H1 (cell line): ENCODE results near the gene BMF.

Source experiments
- EZH2 ChIP-seq: fragments of 200-600 bp; sonication (generic); IDR thresholded peaks from 2 replicates; pipeline ENCODE4 v1.7.1; 2012; ENCODE audit warnings: low read depth, mild to moderate bottlenecking, moderate library complexity, low read length, inconsistent platforms; ENCODE audit not compliant: severe bottlenecking
- GABPA ChIP-seq: IDR thresholded peaks from 2 replicates; pipeline ENCODE4 v1.6.1; 2011; ENCODE audit warnings: mild to moderate bottlenecking, low read length, moderate library complexity, borderline replicate concordance; ENCODE audit not compliant: insufficient read depth
- POLR2A ChIP-seq, 2 experiments: IDR thresholded peaks; 1 replicate in 1 of 2; 2 replicates in 1 of 2; pipeline ENCODE4 v1.6.1; 2011; ENCODE audit warnings: low read depth in 2 of 2, low read length in 2 of 2, mild to moderate bottlenecking in 2 of 2; ENCODE audit errors: control extremely low read depth in 1 of 2
- RFX5 ChIP-seq: IDR thresholded peaks from 2 replicates; pipeline ENCODE4 v1.6.1; 2011; ENCODE audit warnings: low read depth, low read length, improper control_type of control experiment, borderline replicate concordance
- RNF2 ChIP-seq: fragments of 200-900, 300-1000 bp; sonication (generic); IDR thresholded peaks from 2 replicates; pipeline ENCODE4 v1.7.1; 2016; ENCODE audit warnings: borderline replicate concordance, low read depth, mild to moderate bottlenecking, antibody characterized with exemption, low read length; ENCODE audit not compliant: poor library complexity, severe bottlenecking; ENCODE audit errors: missing control alignments
- SP2 ChIP-seq: IDR thresholded peaks from 2 replicates; pipeline ENCODE4 v1.6.1; 2012; ENCODE audit warnings: mild to moderate bottlenecking, low read length, inconsistent platforms
- SRF ChIP-seq: IDR thresholded peaks from 2 replicates; pipeline ENCODE4 v1.6.1; 2011; ENCODE audit warnings: mild to moderate bottlenecking, low read depth, low read length, moderate library complexity
- TF ChIP-seq, protein P1 (sequence below), 3 experiments: IDR thresholded peaks; 1 replicate in 2 of 3; 2 replicates in 1 of 3; pipeline versions ENCODE4 v1.5.1 to v1.6.1; 2011; ENCODE audit warnings: low read length in 3 of 3, mild to moderate bottlenecking in 3 of 3, inconsistent platforms in 2 of 3, low read depth in 1 of 3, moderate library complexity in 1 of 3; ENCODE audit not compliant: insufficient read depth in 1 of 3; ENCODE audit errors: control extremely low read depth in 1 of 3
- TF ChIP-seq, protein P2 (sequence below): IDR thresholded peaks from 2 replicates; pipeline ENCODE4 v1.6.1; 2011; ENCODE audit warnings: low read depth, mild to moderate bottlenecking, low read length; ENCODE audit not compliant: insufficient read depth

DNA sequence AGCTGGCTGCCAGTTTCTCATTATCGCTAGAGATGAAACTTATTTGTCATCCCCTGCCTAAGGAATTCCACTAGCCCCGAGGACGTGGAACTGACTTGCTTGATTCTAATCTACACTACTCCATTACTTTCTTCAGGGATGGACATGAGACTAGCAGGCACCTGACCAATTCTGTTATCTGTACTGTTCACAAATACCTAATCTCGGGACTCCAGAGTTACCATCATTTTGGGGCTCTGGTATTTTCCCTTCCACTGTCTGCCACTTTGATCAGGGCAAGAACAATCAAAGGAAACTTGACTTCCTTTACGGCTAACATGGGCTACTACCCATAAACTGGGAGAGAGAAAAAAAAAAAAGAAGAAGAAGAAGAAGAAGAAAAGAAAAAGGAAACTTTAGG, 27.8 kb downstream of the BMF start:
- TF ChIP-seq SP2 (no peak), POLR2A (IDR thresholded peaks at IDR 0.05; ENCODE audit: control extremely low read depth in 1 of 2, low read depth in 2 of 2, low read length in 2 of 2) (no peak), RFX5 (no peak), GABPA (no peak), SRF (no peak), RNF2 (no peak), EZH2 (no peak)
- TF ChIP-seq, protein P1, sequence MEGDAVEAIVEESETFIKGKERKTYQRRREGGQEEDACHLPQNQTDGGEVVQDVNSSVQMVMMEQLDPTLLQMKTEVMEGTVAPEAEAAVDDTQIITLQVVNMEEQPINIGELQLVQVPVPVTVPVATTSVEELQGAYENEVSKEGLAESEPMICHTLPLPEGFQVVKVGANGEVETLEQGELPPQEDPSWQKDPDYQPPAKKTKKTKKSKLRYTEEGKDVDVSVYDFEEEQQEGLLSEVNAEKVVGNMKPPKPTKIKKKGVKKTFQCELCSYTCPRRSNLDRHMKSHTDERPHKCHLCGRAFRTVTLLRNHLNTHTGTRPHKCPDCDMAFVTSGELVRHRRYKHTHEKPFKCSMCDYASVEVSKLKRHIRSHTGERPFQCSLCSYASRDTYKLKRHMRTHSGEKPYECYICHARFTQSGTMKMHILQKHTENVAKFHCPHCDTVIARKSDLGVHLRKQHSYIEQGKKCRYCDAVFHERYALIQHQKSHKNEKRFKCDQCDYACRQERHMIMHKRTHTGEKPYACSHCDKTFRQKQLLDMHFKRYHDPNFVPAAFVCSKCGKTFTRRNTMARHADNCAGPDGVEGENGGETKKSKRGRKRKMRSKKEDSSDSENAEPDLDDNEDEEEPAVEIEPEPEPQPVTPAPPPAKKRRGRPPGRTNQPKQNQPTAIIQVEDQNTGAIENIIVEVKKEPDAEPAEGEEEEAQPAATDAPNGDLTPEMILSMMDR (IDR thresholded peaks at IDR 0.05; ENCODE audit: control extremely low read depth in 1 of 3, insufficient read depth in 1 of 3, low read depth in 1 of 3, low read length in 3 of 3), result no peak
- TF ChIP-seq, protein P2, sequence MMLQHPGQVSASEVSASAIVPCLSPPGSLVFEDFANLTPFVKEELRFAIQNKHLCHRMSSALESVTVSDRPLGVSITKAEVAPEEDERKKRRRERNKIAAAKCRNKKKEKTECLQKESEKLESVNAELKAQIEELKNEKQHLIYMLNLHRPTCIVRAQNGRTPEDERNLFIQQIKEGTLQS, result no peak
